Calu3 (cell line): ENCODE measurements around the gene FAM221A. TPM values are rescaled to one million over a fixed set of nuclear protein-coding genes. Genes with fewer than 3 reads are reported as not detected.
A peak's percentile ranks its signal among the peaks of the same experiment; 100 is the strongest.

ENCODE experiments used
- BruUV-seq: library from RNA; stranded (reverse); fragments of 400-500 nt; replicated peaks from 2 replicates; lab custom pipeline; 2021; lab: Mats Ljungman, UMichigan
- CTCF ChIA-PET: fragments of 300-600 bp; sonication (Branson Sonifier 250); formaldehyde crosslinking; loops from one replicate; lab custom pipeline; 2022; ENCODE audit warnings: antibody characterized with exemption; lab: Charles Lee
- DNase-seq: peaks from one replicate; pipeline ENCODE4 v3.0.0; 2022
- H3K27ac Mint-ChIP-seq: one replicate; pipeline ENCODE4 v1.8.0; 2022; ENCODE audit warnings: mixed read lengths; ENCODE audit not compliant: unreplicated experiment
- H3K27me3 Mint-ChIP-seq: one replicate; pipeline ENCODE4 v1.8.0; 2022; ENCODE audit warnings: mixed read lengths; ENCODE audit not compliant: unreplicated experiment
- H3K36me3 Mint-ChIP-seq: one replicate; pipeline ENCODE4 v1.8.0; 2022; ENCODE audit warnings: mild to moderate bottlenecking, moderate library complexity, mixed read lengths; ENCODE audit not compliant: insufficient read depth, unreplicated experiment
- H3K4me1 Mint-ChIP-seq: one replicate; pipeline ENCODE4 v1.8.0; 2022; ENCODE audit warnings: mild to moderate bottlenecking, low read depth, mixed read lengths; ENCODE audit not compliant: unreplicated experiment
- H3K4me3 Mint-ChIP-seq: one replicate; pipeline ENCODE4 v1.8.0; 2022; ENCODE audit warnings: mild to moderate bottlenecking, low read depth, moderate library complexity, mixed read lengths; ENCODE audit not compliant: unreplicated experiment
- H3K9me3 Mint-ChIP-seq: one replicate; pipeline ENCODE4 v1.8.0; 2022; ENCODE audit warnings: low read depth, mixed read lengths; ENCODE audit not compliant: unreplicated experiment
- CTCF ChIP-seq: fragments of 200-600 bp; IDR thresholded peaks from one replicate; pipeline ENCODE4 v1.8.0; 2022; ENCODE audit warnings: antibody characterized with exemption; ENCODE audit not compliant: unreplicated experiment
- intact Hi-C: fragments of 100-400 bp; cut with micrococcal nuclease; formaldehyde crosslinking; loops from one replicate; pipeline ENCODE4 v1.10.0; 2022; ENCODE audit not compliant: unreplicated experiment
- total RNA-seq: library from RNA; stranded (reverse); gene quantifications from 2 replicates; pipeline ENCODE4 v1.2.3, GENCODE V29; 2022

FAM221A gene
- total RNA-seq, 1 experiment from 2014 or later: 25.2 TPM

- BruUV-seq: no TSS peak
- Mint-ChIP-seq H3K4me3 (peak overlapping the region; percentile 2), H3K27ac (peak overlapping the region; percentile 35), H3K27me3 (no peaks in the 10 kb centered on the region), H3K9me3 (no peaks in the 10 kb centered on the region), H3K36me3 (peaks cover 5% of the 10 kb centered on the region), H3K4me1 (peaks cover 56% of the 10 kb centered on the region)
- CTCF ChIA-PET: interaction anchor here (0.6 to 1.9 kb wide), 22 partner anchors 9 to 866 kb away, joined by 3 to 13 read pairs (median 4); partner anchors contain the start of gene CCDC126
- peak; percentile 71 for TF ChIP-seq CTCF
- DNase-seq: no peak
- intact Hi-C loops: loop anchor here (1.0 to 2.0 kb wide), 4 partner anchors 58 to 440 kb away; no protein-coding TSS in a partner anchor
These were observed 32.6 kb downstream of the FAM221A start for GRCh38 chr7:23712368-23713284.

- CTCF ChIA-PET: interaction anchor here (0.6 to 1.7 kb wide), 22 partner anchors 9 to 791 kb away, joined by 3 to 13 read pairs (median 4); partner anchors contain the start of gene CCDC126
- peaks cover 48% of the 10 kb centered on the region for H3K4me1 Mint-ChIP-seq
- peaks cover 5% of the 10 kb centered on the region for H3K36me3 Mint-ChIP-seq
- no peak overlapping the region for H3K4me3 Mint-ChIP-seq
- H3K9me3 Mint-ChIP-seq: no peaks in the 10 kb centered on the region
- TF ChIP-seq CTCF: no peak
- BruUV-seq: no TSS peak
- intact Hi-C loops: loop anchor here (1.0 to 2.0 kb wide), 3 partner anchors 47 to 441 kb away; no protein-coding TSS in a partner anchor
- no peak overlapping the region for H3K27ac Mint-ChIP-seq
- DNase-seq: peak; percentile 43
- no peaks in the 10 kb centered on the region for H3K27me3 Mint-ChIP-seq
These were observed 33.5 kb downstream of the FAM221A start for GRCh38 chr7:23713285-23714149.

- Mint-ChIP-seq H3K36me3 (peaks cover 4% of the 10 kb centered on the region), H3K27me3 (no peaks in the 10 kb centered on the region), H3K4me3 (no peak overlapping the region), H3K4me1 (peaks cover 42% of the 10 kb centered on the region), H3K9me3 (no peaks in the 10 kb centered on the region), H3K27ac (no peak overlapping the region)
- no peak for TF ChIP-seq CTCF
- no peak for DNase-seq
- CTCF ChIA-PET: interaction anchor here (0.5 to 1.7 kb wide), 11 partner anchors 17 to 593 kb away, joined by 3 to 13 read pairs (median 4); partner anchors contain the start of gene CCDC126
- intact Hi-C loops: loop anchor here (1.0 to 2.0 kb wide), 2 partner anchors 46 to 149 kb away; no protein-coding TSS in a partner anchor
- no TSS peak for BruUV-seq
These were observed 34.1 kb downstream of the FAM221A start for GRCh38 chr7:23714150-23714464.

- H3K4me3 Mint-ChIP-seq: no peak overlapping the region
- H3K36me3 Mint-ChIP-seq: no peaks in the 10 kb centered on the region
- CTCF ChIA-PET: interaction anchor here (0.5 to 1.7 kb wide), 4 partner anchors 19 to 593 kb away, joined by 3 to 8 read pairs (median 3); no protein-coding TSS in a partner anchor
- intact Hi-C loops: loop anchor here (1.0 to 2.0 kb wide), 2 partner anchors 46 to 148 kb away; no protein-coding TSS in a partner anchor
- BruUV-seq: no TSS peak
- no peak overlapping the region for H3K27ac Mint-ChIP-seq
- H3K27me3 Mint-ChIP-seq: no peaks in the 10 kb centered on the region
- DNase-seq: no peak
- H3K9me3 Mint-ChIP-seq: no peaks in the 10 kb centered on the region
- H3K4me1 Mint-ChIP-seq: peaks cover 37% of the 10 kb centered on the region
- no peak for TF ChIP-seq CTCF
These were observed 34.6 kb downstream of the FAM221A start for GRCh38 chr7:23714579-23714978.
